Small intestine (tissue), 7 donors: Measurements from ENCODE around the gene KIRREL1. TPM values are rescaled to one million over a fixed set of nuclear protein-coding genes. Genes with fewer than 3 reads are reported as not detected.

Experiments
- DNase-seq, 2 donors: peaks; one replicate each; pipeline versions ENCODE4 v3.0.0 to v3.0.0-alpha.2; 2013
- FAIRE-seq: peaks from 2 replicates; lab custom pipeline; 2012; peaks lifted over from hg19 to GRCh38; lab: Jason Lieb, UNC
- H3K27ac ChIP-seq, 3 donors: one replicate each; pipeline ENCODE4 v1.5.1; 2013; ENCODE audit warnings: low read length in 2 of 3, mild to moderate bottlenecking in 2 of 3, control low read depth in 1 of 3, inconsistent platforms in 1 of 3, low read depth in 1 of 3, moderate library complexity in 1 of 3
- H3K27me3 ChIP-seq, 3 donors: one replicate each; pipeline ENCODE4 v1.6.1; 2013; ENCODE audit warnings: low read length in 3 of 3, inconsistent platforms in 1 of 3; ENCODE audit not compliant: control insufficient read depth in 3 of 3, insufficient read depth in 3 of 3
- H3K36me3 ChIP-seq, 3 donors: one replicate each; pipeline ENCODE4 v1.6.1; 2013; ENCODE audit warnings: low read length in 3 of 3, inconsistent platforms in 1 of 3, low read depth in 1 of 3, mild to moderate bottlenecking in 1 of 3, moderate library complexity in 1 of 3; ENCODE audit not compliant: control insufficient read depth in 3 of 3, insufficient read depth in 2 of 3
- H3K4me1 ChIP-seq, 3 donors: one replicate each; pipeline ENCODE4 v1.6.1; 2013; ENCODE audit warnings: low read length in 2 of 3, inconsistent platforms in 1 of 3, low read depth in 1 of 3, mild to moderate bottlenecking in 1 of 3, moderate library complexity in 1 of 3; ENCODE audit not compliant: control insufficient read depth in 3 of 3, insufficient read depth in 2 of 3
- H3K4me3 ChIP-seq, 3 donors: one replicate each; pipeline ENCODE4 v1.5.1; 2013; ENCODE audit warnings: low read length in 3 of 3, control low read depth in 1 of 3, inconsistent platforms in 1 of 3, low read depth in 1 of 3, mild to moderate bottlenecking in 1 of 3, moderate library complexity in 1 of 3
- H3K9me3 ChIP-seq, 2 donors: one replicate each; pipeline ENCODE4 v1.6.1; 2013; ENCODE audit warnings: low read depth in 1 of 2, low read length in 1 of 2; ENCODE audit not compliant: control insufficient read depth in 2 of 2, insufficient read depth in 1 of 2
- WGBS, 3 donors: extraction: QIAGEN DNeasy Blood & Tissue Kit; methylation state at CpG; one replicate each; pipeline ENCODE4 v1.1.7; 2013; 5-methylcytosine and 5-hydroxymethylcytosine counted together
- polyA plus RNA-seq, 4 donors: library from polyadenylated mRNA; stranded (reverse) in 3 of 4; unstranded in 1 of 4; fragments of 200-250 nt in 3 of 4; fragments of 120-200 nt in 1 of 4; gene quantifications; one replicate each; pipeline versions ENCODE4 v1.2.1 to v1.2.3, GENCODE V29; 2013
- donor health status: healthy with polysubstance abuse.
- donor health status: control.
- donor health status: control.
- donor health status: Bipolar disorder and iron deficiency.
- donor health status: healthy.

The KIRREL1 gene
- polyA plus RNA-seq, 4 donors, result 0.22 to 15.3 (median 4.9) TPM

- Histone ChIP-seq H3K4me1 (peaks cover 0 to 16% (median 0%) of the 10 kb centered on the region in 3 donors), H3K4me3 (no peak overlapping the region), H3K9me3 (no peaks in the 10 kb centered on the region), H3K27ac (no peak overlapping the region), H3K36me3 (no peaks in the 10 kb centered on the region), H3K27me3 (no peaks in the 10 kb centered on the region)
- FAIRE-seq, result no peak
- 68 to 80% (median 74%) methylated on average over 2 of the region's 2 CpGs for WGBS, 3 donors
- DNase-seq, result no peak
Measured at GRCh38 chr1:157982136-157982535, 11.3 kb upstream of the KIRREL1 start.

- Histone ChIP-seq H3K4me3 (no peak overlapping the region), H3K36me3 (no peaks in the 10 kb centered on the region), H3K27ac (no peak overlapping the region), H3K27me3 (no peaks in the 10 kb centered on the region), H3K9me3 (no peaks in the 10 kb centered on the region), H3K4me1 (peaks cover 0 to 12% (median 0%) of the 10 kb centered on the region in 3 donors)
- DNase-seq (no peak), FAIRE-seq (no peak)
- 52 to 68% (median 60%) methylated on average over 2 of the region's 2 CpGs for WGBS, 3 donors
Measured at GRCh38 chr1:157983787-157984186, 9.7 kb upstream of the KIRREL1 start.

GRCh38 chr1:157984469-157984868 is 9.0 kb upstream of the KIRREL1 start:
- Histone ChIP-seq H3K4me1 (peaks cover 0 to 9% (median 0%) of the 10 kb centered on the region in 3 donors), H3K9me3 (no peaks in the 10 kb centered on the region), H3K27me3 (no peaks in the 10 kb centered on the region), H3K27ac (no peak overlapping the region), H3K36me3 (no peaks in the 10 kb centered on the region), H3K4me3 (no peak overlapping the region)
- DNase-seq (peak in 1 of 2 donors; percentile 87), FAIRE-seq (no peak)
- WGBS, 3 donors, result 11 to 44% (median 17%) methylated on average over 7 of the region's 7 CpGs

- no peaks in the 10 kb centered on the region for H3K9me3 ChIP-seq
- H3K27ac ChIP-seq, result no peak overlapping the region
- H3K27me3 ChIP-seq, result no peaks in the 10 kb centered on the region
- no peak overlapping the region for H3K4me3 ChIP-seq
- H3K4me1 ChIP-seq, result peaks cover 0 to 9% (median 0%) of the 10 kb centered on the region in 3 donors
- WGBS, 3 donors, result 94 to 96% (median 94%) methylated on average over 1 of the region's 1 CpG
- no peaks in the 10 kb centered on the region for H3K36me3 ChIP-seq
- DNase-seq, result no peak
- FAIRE-seq, result no peak
Measured at GRCh38 chr1:157985473-157985872, 8.0 kb upstream of the KIRREL1 start.

GRCh38 chr1:157988002-157988401 is 5.4 kb upstream of the KIRREL1 start:
- no peak for DNase-seq
- no peak for FAIRE-seq
- Histone ChIP-seq H3K27ac (no peak overlapping the region), H3K4me1 (peaks cover 0 to 15% (median 0%) of the 10 kb centered on the region in 3 donors), H3K27me3 (no peaks in the 10 kb centered on the region), H3K36me3 (no peaks in the 10 kb centered on the region), H3K9me3 (no peaks in the 10 kb centered on the region), H3K4me3 (no peak overlapping the region)
- WGBS, 3 donors, result 76 to 87% (median 85%) methylated on average over 3 of the region's 3 CpGs

GRCh38 chr1:157992031-157992832 is 1.2 kb upstream of the KIRREL1 start:
- FAIRE-seq, result no peak
- Histone ChIP-seq H3K27me3 (peaks cover 0 to 7% (median 0%) of the 10 kb centered on the region in 3 donors), H3K4me3 (no peak overlapping the region), H3K27ac (peak overlapping the region in 1 of 3 donors; percentile 83), H3K36me3 (no peaks in the 10 kb centered on the region), H3K4me1 (peaks cover 0 to 14% (median 2%) of the 10 kb centered on the region in 3 donors), H3K9me3 (no peaks in the 10 kb centered on the region)
- DNase-seq, result peak; percentile 58 to 85
- 37 to 39% (median 38%) methylated on average over 10 of the region's 10 CpGs for WGBS, 3 donors

GRCh38 chr1:157992833-157993146 is 655 bp upstream of the KIRREL1 start:
- Histone ChIP-seq H3K4me3 (peak overlapping the region in 2 of 3 donors; percentile 50 to 90), H3K36me3 (no peaks in the 10 kb centered on the region), H3K27ac (peak overlapping the region in 2 of 3 donors; percentile 48 to 83), H3K4me1 (peaks cover 0 to 14% (median 2%) of the 10 kb centered on the region in 3 donors), H3K9me3 (no peaks in the 10 kb centered on the region), H3K27me3 (peaks cover 0 to 7% (median 0%) of the 10 kb centered on the region in 3 donors)
- DNase-seq (no peak), FAIRE-seq (no peak)
- WGBS, 3 donors, result 4 to 7% (median 6%) methylated on average over 8 of the region's 8 CpGs

GRCh38 chr1:157993918-157994605 is 617 bp downstream of the KIRREL1 start:
- no peaks in the 10 kb centered on the region for H3K36me3 ChIP-seq
- H3K9me3 ChIP-seq, result no peaks in the 10 kb centered on the region
- H3K4me3 ChIP-seq, result peak overlapping the region; percentile 50 to 90 (median 66)
- peaks cover 0 to 14% (median 2%) of the 10 kb centered on the region in 3 donors for H3K4me1 ChIP-seq
- no peak for FAIRE-seq
- peaks cover 0 to 7% (median 0%) of the 10 kb centered on the region in 3 donors for H3K27me3 ChIP-seq
- H3K27ac ChIP-seq, result peak overlapping the region; percentile 39 to 83 (median 67)
- DNase-seq, result peak in 1 of 2 donors; percentile 44
- WGBS, 3 donors, result 4 to 7% (median 5%) methylated on average over 29 of the region's 29 CpGs
